HEK293 (cell line): Measurements from ENCODE around the gene KLF16.
A peak's percentile ranks its signal among the peaks of the same experiment; 100 is the strongest.

Source experiments
- CTCF ChIA-PET: fragments of 350-600 bp; formaldehyde crosslinking; extraction: SDS; loops from one replicate; lab custom pipeline; 2021; ENCODE audit warnings: antibody characterized with exemption; lab: Yijun Ruan, JAX
- POLR2A ChIA-PET: fragments of 300-600 bp; formaldehyde crosslinking; extraction: SDS; loops from one replicate; lab custom pipeline; 2020; ENCODE audit warnings: antibody characterized with exemption, inconsistent platforms; lab: Yijun Ruan, JAX
- H3K27ac ChIP-seq: fragments of 200-500 bp; sonication (Bioruptor generic); 2 replicates; pipeline ENCODE4 v1.5.1; 2014; ENCODE audit warnings: low read depth, low read length, control low read depth, inconsistent platforms; ENCODE audit errors: extremely low read depth
- H3K36me3 ChIP-seq, 2 experiments: fragments of 200-500 bp in 1 of 2; sonication (Bioruptor generic) in 1 of 2; 1 replicate in 1 of 2; 2 replicates in 1 of 2; pipeline ENCODE4 v1.5.1; 2014 to 2017; ENCODE audit warnings: inconsistent platforms in 2 of 2, low read length in 2 of 2; ENCODE audit not compliant: control insufficient read depth in 2 of 2, insufficient read depth in 1 of 2
- H3K4me1 ChIP-seq: fragments of 200-500 bp; sonication (Bioruptor generic); 2 replicates; pipeline ENCODE4 v1.5.1; 2014; ENCODE audit warnings: mild to moderate bottlenecking, low read length, inconsistent platforms; ENCODE audit not compliant: control insufficient read depth, insufficient read depth
- H3K4me3 ChIP-seq: 2 replicates; pipeline ENCODE4 v1.5.1; 2011; ENCODE audit warnings: low read depth, mild to moderate bottlenecking, control low read depth, low read length, moderate library complexity
- H3K9me3 ChIP-seq: fragments of 200-500 bp; sonication (Bioruptor generic); 2 replicates; pipeline ENCODE4 v1.5.1; 2014; ENCODE audit warnings: low read depth, low read length, inconsistent platforms; ENCODE audit not compliant: control insufficient read depth, insufficient read depth
- EGR2 ChIP-seq: fragments of 450-650 bp; formaldehyde crosslinking; IDR thresholded peaks from 2 replicates; pipeline ENCODE4 v1.5.1; 2016; ENCODE audit warnings: low read depth, missing biosample characterization, missing genetic modification characterization
- PRDM1 ChIP-seq: fragments of 450-650 bp; formaldehyde crosslinking; IDR thresholded peaks from 2 replicates; pipeline ENCODE4; 2016; ENCODE audit warnings: missing biosample characterization, missing genetic modification characterization
- SP2 ChIP-seq: fragments of 450-650 bp; formaldehyde crosslinking; IDR thresholded peaks from 2 replicates; pipeline ENCODE4 v1.5.1; 2016; ENCODE audit warnings: missing biosample characterization, missing genetic modification characterization
- ZBTB49 ChIP-seq: fragments of 450-650 bp; formaldehyde crosslinking; IDR thresholded peaks from 2 replicates; pipeline ENCODE4 v1.5.1; 2016; ENCODE audit warnings: missing biosample characterization, missing genetic modification characterization, low read depth
- ZFHX2 ChIP-seq: fragments of 450-650 bp; formaldehyde crosslinking; conservative IDR thresholded peaks from 2 replicates; pipeline ENCODE4 v1.5.1; 2016; ENCODE audit warnings: missing biosample characterization, missing genetic modification characterization
- ZIC2 ChIP-seq: fragments of 450-650 bp; formaldehyde crosslinking; IDR thresholded peaks from 2 replicates; pipeline ENCODE4 v1.5.1; 2016; ENCODE audit warnings: missing biosample characterization, missing genetic modification characterization
- ZNF10 ChIP-seq: fragments of 450-650 bp; formaldehyde crosslinking; IDR thresholded peaks from 2 replicates; pipeline ENCODE4 v1.5.1; 2017; ENCODE audit warnings: missing biosample characterization, missing genetic modification characterization
- ZNF148 ChIP-seq: fragments of 450-650 bp; formaldehyde crosslinking; IDR thresholded peaks from 2 replicates; pipeline ENCODE4 v1.5.0; 2017; ENCODE audit warnings: missing biosample characterization, missing genetic modification characterization, borderline replicate concordance
- ZNF169 ChIP-seq: fragments of 450-650 bp; formaldehyde crosslinking; IDR thresholded peaks from 2 replicates; pipeline ENCODE4 v1.5.1; 2016; ENCODE audit warnings: missing biosample characterization, missing genetic modification characterization
- ZNF239 ChIP-seq: fragments of 450-650 bp; formaldehyde crosslinking; IDR thresholded peaks from 2 replicates; pipeline ENCODE4 v1.5.1; 2016; ENCODE audit warnings: missing biosample characterization, missing genetic modification characterization
- ZNF24 ChIP-seq: fragments of 450-650 bp; formaldehyde crosslinking; IDR thresholded peaks from 2 replicates; pipeline ENCODE4 v1.5.1; 2016; ENCODE audit warnings: missing biosample characterization, missing genetic modification characterization
- ZNF26 ChIP-seq: fragments of 450-650 bp; formaldehyde crosslinking; IDR thresholded peaks from 2 replicates; pipeline ENCODE4 v1.5.1; 2016; ENCODE audit warnings: missing biosample characterization, missing genetic modification characterization
- ZNF354C ChIP-seq: fragments of 450-650 bp; formaldehyde crosslinking; IDR thresholded peaks from 2 replicates; pipeline ENCODE4 v1.5.1; 2016; ENCODE audit warnings: missing biosample characterization, missing genetic modification characterization, low read depth, borderline replicate concordance
- ZNF449 ChIP-seq: fragments of 450-650 bp; formaldehyde crosslinking; IDR thresholded peaks from 2 replicates; pipeline ENCODE4 v1.5.1; 2017; ENCODE audit warnings: missing biosample characterization, mild to moderate bottlenecking, missing genetic modification characterization, moderate library complexity
- ZNF530 ChIP-seq: fragments of 450-650 bp; formaldehyde crosslinking; IDR thresholded peaks from 2 replicates; pipeline ENCODE4 v1.5.1; 2016; ENCODE audit warnings: low read depth, missing biosample characterization, missing genetic modification characterization
- ZNF624 ChIP-seq: fragments of 450-650 bp; formaldehyde crosslinking; IDR thresholded peaks from 2 replicates; pipeline ENCODE4 v1.5.1; 2017; ENCODE audit warnings: missing biosample characterization, missing genetic modification characterization
- ZNF629 ChIP-seq: fragments of 450-650 bp; formaldehyde crosslinking; IDR thresholded peaks from 2 replicates; pipeline ENCODE4 v1.5.1; 2017; ENCODE audit warnings: missing biosample characterization, missing genetic modification characterization

The KLF16 gene

GRCh38 chr19:1832046-1832663 is 31.2 kb downstream of the KLF16 start:
- ChIA-PET POLR2A (no interaction called here), CTCF (interaction anchor here (0.7 kb wide), 1 partner anchor 160 kb away, joined by 4 read pairs; no protein-coding TSS in a partner anchor)
- no peak overlapping the region for H3K4me3 ChIP-seq
- TF ChIP-seq SP2 (tag by site-specific recombination) (0 out of 2 replicates have a peak, but pooled peaks have one; percentile 4), ZNF239 (tag by site-specific recombination) (no peak), ZFHX2 (tag by site-specific recombination) (peak; percentile 62), ZIC2 (tag by site-specific recombination) (peak; percentile 28; the same call in 1 of the 2 replicates), ZNF530 (tag by site-specific recombination) (no peak), EGR2 (peak; percentile 59), ZNF26 (tag by site-specific recombination) (no peak)
- H3K4me1 ChIP-seq = no peaks in the 10 kb centered on the region
- H3K36me3 ChIP-seq = peaks cover 0 to 29% of the 10 kb centered on the region in 2 experiments; a peak in 2 of 3 replicates
- H3K27ac ChIP-seq = no peak overlapping the region
- H3K9me3 ChIP-seq = no peaks in the 10 kb centered on the region

- CTCF ChIA-PET = interaction anchor here (0.8 to 1.6 kb wide), 3 partner anchors 18 to 159 kb away, joined by 3 to 4 read pairs (median 4); no protein-coding TSS in a partner anchor
- Histone ChIP-seq H3K27ac (no peak overlapping the region), H3K4me1 (no peaks in the 10 kb centered on the region), H3K36me3 (peaks cover 0 to 30% of the 10 kb centered on the region in 2 experiments; a peak in 2 of 3 replicates), H3K4me3 (no peak overlapping the region), H3K9me3 (no peaks in the 10 kb centered on the region)
- POLR2A ChIA-PET = no interaction called here
- TF ChIP-seq ZNF148 (tag by site-specific recombination) (no peak), ZNF354C (tag by site-specific recombination) (no peak), ZNF10 (tag by site-specific recombination) (no peak), ZNF169 (no peak), ZNF24 (no peak), ZBTB49 (tag by site-specific recombination) (no peak), ZNF624 (tag by site-specific recombination) (no peak), ZNF629 (tag by site-specific recombination) (no peak), PRDM1 (tag by site-specific recombination) (no peak), ZNF449 (tag by site-specific recombination) (no peak)
These were observed 32.4 kb downstream of the KLF16 start for GRCh38 chr19:1830978-1831377.
